Activated naive CD4-positive, alpha-beta T cell treated with Interleukin-2 at 50 U/mL for 16 hours (primary cell): ENCODE data around the gene RAPGEF3.
A peak's percentile ranks its signal among the peaks of the same experiment; 100 is the strongest.

Source experiments
- DNase-seq: peaks from one replicate; pipeline ENCODE4 v3.0.0-alpha.2; 2020

RAPGEF3 gene

GRCh38 chr12:47775100-47775911 lies 16.6 kb upstream of the RAPGEF3 start:
- no peak for DNase-seq

- no peak for DNase-seq
Measured at GRCh38 chr12:47774663-47775062, 16.0 kb upstream of the RAPGEF3 start.

GRCh38 chr12:47773858-47774580 lies 15.3 kb upstream of the RAPGEF3 start:
- no peak for DNase-seq

- DNase-seq: peak; percentile 71
Measured at GRCh38 chr12:47773062-47773857, 14.6 kb upstream of the RAPGEF3 start, which contains the start of gene SLC48A1. Gene SLC48A1, plus strand, starts transcription at chr12:47773238. Its CDS starts 67 bp downstream, at chr12:47773305.

GRCh38 chr12:47772738-47773061 lies 14.0 kb upstream of the RAPGEF3 start:
- DNase-seq: no peak

- DNase-seq: no peak
Measured at GRCh38 chr12:47772094-47772660, 13.5 kb upstream of the RAPGEF3 start.

- DNase-seq: no peak
Measured at GRCh38 chr12:47771304-47771703, 12.6 kb upstream of the RAPGEF3 start.

- no peak for DNase-seq
Measured at GRCh38 chr12:47770086-47770726, 11.5 kb upstream of the RAPGEF3 start.

GRCh38 chr12:47769234-47770085 lies 10.8 kb upstream of the RAPGEF3 start:
- no peak for DNase-seq

GRCh38 chr12:47768323-47768811 lies 9.7 kb upstream of the RAPGEF3 start:
- no peak for DNase-seq

GRCh38 chr12:47767216-47767724 lies 8.6 kb upstream of the RAPGEF3 start:
- peak; percentile 75 for DNase-seq

GRCh38 chr12:47766502-47767215 lies 8.0 kb upstream of the RAPGEF3 start:
- no peak for DNase-seq

- DNase-seq: no peak
Measured at GRCh38 chr12:47763481-47764346, 5.0 kb upstream of the RAPGEF3 start.

- DNase-seq: no peak
Measured at GRCh38 chr12:47762850-47763465, 4.3 kb upstream of the RAPGEF3 start.

GRCh38 chr12:47758584-47758833 lies 171 bp downstream of the RAPGEF3 start:
- DNase-seq: no peak

- DNase-seq: no peak
Measured at GRCh38 chr12:47757840-47758583, 668 bp downstream of the RAPGEF3 start.

GRCh38 chr12:47757364-47757839 lies 1.3 kb downstream of the RAPGEF3 start:
- DNase-seq: no peak
